ENCODE results near the gene PHF21B.
"Not testable (repeated sequence)": the region's sequence is repeated elsewhere in the genome, so short reads cannot be mapped to it uniquely, and the experiment has no call there.

The PHF21B gene

GRCh38 chr22:44932493-44932892, 77.3 kb downstream of the PHF21B start:
- DNase-seq, result no peak

- DNase-seq, result no peak
Observed at GRCh38 chr22:44931766-44932165, 78.0 kb downstream of the PHF21B start.

GRCh38 chr22:44931077-44931540, 78.7 kb downstream of the PHF21B start:
- DNase-seq, result no peak

- DNase-seq, result no peak
Observed at GRCh38 chr22:44930711-44931035, 79.1 kb downstream of the PHF21B start.

- DNase-seq, result no peak
Observed at GRCh38 chr22:44930016-44930710, 79.6 kb downstream of the PHF21B start.

- DNase-seq, result no peak
Observed at GRCh38 chr22:44929359-44930015, 80.3 kb downstream of the PHF21B start.

GRCh38 chr22:44928711-44929358, 81.0 kb downstream of the PHF21B start:
- DNase-seq, result no peak

GRCh38 chr22:44928136-44928463, 81.7 kb downstream of the PHF21B start:
- DNase-seq, result no peak

- no peak for DNase-seq
Observed at GRCh38 chr22:44927463-44928135, 82.2 kb downstream of the PHF21B start.

GRCh38 chr22:44926491-44927415, 83.1 kb downstream of the PHF21B start:
- DNase-seq, result no peak

GRCh38 chr22:44926124-44926475, 83.7 kb downstream of the PHF21B start:
- no peak for DNase-seq

GRCh38 chr22:44925465-44926123, 84.2 kb downstream of the PHF21B start:
- no peak for DNase-seq

- DNase-seq, result no peak
Observed at GRCh38 chr22:44924710-44925109, 85.1 kb downstream of the PHF21B start.

GRCh38 chr22:44924098-44924497, 85.7 kb downstream of the PHF21B start:
- no peak for DNase-seq

- not testable (repeated sequence) for DNase-seq
Observed at GRCh38 chr22:44921766-44922165, 88.0 kb downstream of the PHF21B start.

GRCh38 chr22:44920183-44920582, 89.6 kb downstream of the PHF21B start:
- DNase-seq, result no peak

GRCh38 chr22:44919691-44920090, 90.1 kb downstream of the PHF21B start:
- DNase-seq, result no peak

GRCh38 chr22:44918925-44919392, 90.8 kb downstream of the PHF21B start:
- no peak for DNase-seq

- no peak for DNase-seq
Observed at GRCh38 chr22:44918166-44918924, 91.5 kb downstream of the PHF21B start.

GRCh38 chr22:44917372-44918165, 92.2 kb downstream of the PHF21B start:
- DNase-seq, result no peak

Data from stimulated activated CD4-positive, alpha-beta T cell treated with anti-CD3 and anti-CD28 coated beads, Interleukin-2, amount 100 ng/mL, for 24 hours (primary cell).